ENCODE results near the gene ARHGEF10L.

The ARHGEF10L gene

GRCh38 chr1:17520473-17521319 lies 18.8 kb upstream of the ARHGEF10L start:
- no peak for DNase-seq (ENCODE audit: low spot score)

- DNase-seq (ENCODE audit: low spot score), result no peak
Measured at GRCh38 chr1:17521946-17522612, 17.4 kb upstream of the ARHGEF10L start.

- no peak for DNase-seq (ENCODE audit: low spot score)
Measured at GRCh38 chr1:17523321-17524041, 16.0 kb upstream of the ARHGEF10L start.

GRCh38 chr1:17524645-17525044 lies 14.9 kb upstream of the ARHGEF10L start:
- DNase-seq (ENCODE audit: low spot score), result no peak

- no peak for DNase-seq (ENCODE audit: low spot score)
Measured at GRCh38 chr1:17525996-17526686, 13.4 kb upstream of the ARHGEF10L start.

- DNase-seq (ENCODE audit: low spot score), result no peak
Measured at GRCh38 chr1:17527036-17527914, 12.2 kb upstream of the ARHGEF10L start.

- DNase-seq (ENCODE audit: low spot score), result no peak
Measured at GRCh38 chr1:17529381-17529780, 10.1 kb upstream of the ARHGEF10L start.

GRCh38 chr1:17531343-17531681 lies 8.2 kb upstream of the ARHGEF10L start:
- DNase-seq (ENCODE audit: low spot score), result no peak

- no peak for DNase-seq (ENCODE audit: low spot score)
Measured at GRCh38 chr1:17531682-17532487, 7.6 kb upstream of the ARHGEF10L start.

GRCh38 chr1:17533201-17533600 lies 6.3 kb upstream of the ARHGEF10L start:
- DNase-seq (ENCODE audit: low spot score), result no peak

- DNase-seq (ENCODE audit: low spot score), result no peak
Measured at GRCh38 chr1:17535300-17535936, 4.1 kb upstream of the ARHGEF10L start.

GRCh38 chr1:17538010-17538409 lies 1.5 kb upstream of the ARHGEF10L start:
- no peak for DNase-seq (ENCODE audit: low spot score)

GRCh38 chr1:17538428-17539117 lies 925 bp upstream of the ARHGEF10L start:
- DNase-seq (ENCODE audit: low spot score), result no peak

- DNase-seq (ENCODE audit: low spot score), result no peak
Measured at GRCh38 chr1:17539118-17539476, 401 bp upstream of the ARHGEF10L start.

- DNase-seq (ENCODE audit: low spot score), result no peak
Measured at GRCh38 chr1:17540255-17541001, 930 bp downstream of the ARHGEF10L start.

- DNase-seq (ENCODE audit: low spot score), result no peak
Measured at GRCh38 chr1:17542645-17543044, 3.1 kb downstream of the ARHGEF10L start.

- DNase-seq (ENCODE audit: low spot score), result no peak
Measured at GRCh38 chr1:17544776-17545350, 5.4 kb downstream of the ARHGEF10L start.

GRCh38 chr1:17545356-17545755 lies 5.9 kb downstream of the ARHGEF10L start:
- peak; percentile 68 for DNase-seq (ENCODE audit: low spot score)
